KMS-11 (cell line): Measurements from ENCODE around the gene ROS1.

Experiments used
- H2AFZ ChIP-seq: fragments of 200-600 bp; sonication (generic); 2 replicates; pipeline ENCODE4 v1.6.1; 2016; ENCODE audit warnings: antibody characterized with exemption, mixed run types, low read depth
- H3K27ac ChIP-seq: fragments of 200-600 bp; sonication (generic); 2 replicates; pipeline ENCODE4 v1.6.1; 2016; ENCODE audit warnings: mild to moderate bottlenecking, mixed run types
- H3K27me3 ChIP-seq: fragments of 200-600 bp; sonication (generic); 2 replicates; pipeline ENCODE4 v1.6.1; 2017; ENCODE audit warnings: mild to moderate bottlenecking, low read depth, mixed run types, moderate library complexity; ENCODE audit not compliant: insufficient read depth
- H3K36me3 ChIP-seq: fragments of 200-600 bp; sonication (generic); 2 replicates; pipeline ENCODE4 v1.6.1; 2017; ENCODE audit warnings: mild to moderate bottlenecking, mixed run types; ENCODE audit not compliant: insufficient read depth
- H3K4me1 ChIP-seq: fragments of 200-600 bp; sonication (generic); 2 replicates; pipeline ENCODE4 v1.6.1; 2016; ENCODE audit warnings: mild to moderate bottlenecking, low read depth, mixed run types; ENCODE audit not compliant: poor library complexity, severe bottlenecking
- H3K4me2 ChIP-seq: fragments of 200-600 bp; sonication (generic); 2 replicates; pipeline ENCODE4 v1.7.0; 2016; ENCODE audit warnings: mild to moderate bottlenecking, mixed run types
- H3K4me3 ChIP-seq: fragments of 200-600 bp; sonication (generic); IDR thresholded peaks from 2 replicates; pipeline ENCODE4 v1.6.1; 2017; ENCODE audit warnings: low read depth, low read length, mixed read lengths; ENCODE audit not compliant: insufficient read depth
- H3K79me2 ChIP-seq: fragments of 200-600 bp; sonication (generic); 2 replicates; pipeline ENCODE4 v1.6.1; 2016; ENCODE audit warnings: low read depth, mixed run types; ENCODE audit not compliant: insufficient read depth
- H3K9ac ChIP-seq: fragments of 200-600 bp; sonication (generic); 2 replicates; pipeline ENCODE4 v1.6.1; 2016; ENCODE audit warnings: mild to moderate bottlenecking, mixed run types
- H4K20me1 ChIP-seq: fragments of 200-600 bp; sonication (generic); 2 replicates; pipeline ENCODE4 v1.6.1; 2016; ENCODE audit warnings: mild to moderate bottlenecking, mixed run types; ENCODE audit not compliant: insufficient read depth
- CTCF ChIP-seq: fragments of 200-600 bp; sonication (generic); conservative IDR thresholded peaks from 2 replicates; pipeline ENCODE4 v1.6.1; 2017; ENCODE audit warnings: low read depth, mild to moderate bottlenecking, antibody characterized with exemption, low read length, moderate library complexity, mixed read lengths

Gene ROS1

GRCh38 chr6:117266257-117267053 is 159.3 kb downstream of the ROS1 start:
- no peak for TF ChIP-seq CTCF
- H3K4me3 ChIP-seq: no peak overlapping the region
- H3K27me3 ChIP-seq: no peaks in the 10 kb centered on the region

GRCh38 chr6:117265410-117266256 is 160.1 kb downstream of the ROS1 start, which contains the start of gene VGLL2:
Gene VGLL2 (plus strand): TSS chr6:117265558. CDS start chr6:117265764, 206 bp downstream.
- Histone ChIP-seq H3K9ac (no peak within 1 kb of the TSS), H3K79me2 (no peaks in the 10 kb centered on the region), H3K36me3 (no peaks in the 10 kb centered on the region), H3K4me1 (no peaks in the 10 kb centered on the region), H3K4me2 (peak within 1 kb of the TSS; percentile 25), H4K20me1 (no peaks in the 10 kb centered on the region), H3K27me3 (no peaks in the 10 kb centered on the region), H2AFZ (peak within 1 kb of the TSS; percentile 54; the same call in 1 of the 2 replicates), H3K4me3 (no peak within 1 kb of the TSS), H3K27ac (no peak within 1 kb of the TSS)
- TF ChIP-seq CTCF: no peak

More at GRCh38 chr6:117266257-117267053, 159.3 kb downstream of the ROS1 start:
- H3K79me2 ChIP-seq: no peaks in the 10 kb centered on the region
- H3K4me2 ChIP-seq: no peak overlapping the region
- H3K4me1 ChIP-seq: peaks cover 2% of the 10 kb centered on the region
- H3K36me3 ChIP-seq: no peaks in the 10 kb centered on the region
- no peak overlapping the region for H3K9ac ChIP-seq
- H4K20me1 ChIP-seq: no peaks in the 10 kb centered on the region
- no peak overlapping the region for H2AFZ ChIP-seq
- H3K27ac ChIP-seq: no peak overlapping the region

GRCh38 chr6:117264692-117265409 is 160.9 kb downstream of the ROS1 start:
- no peak for TF ChIP-seq CTCF
- Histone ChIP-seq H3K4me2 (no peak overlapping the region), H4K20me1 (no peaks in the 10 kb centered on the region), H3K36me3 (no peaks in the 10 kb centered on the region), H2AFZ (0 out of 2 replicates have a peak overlapping the region, but pooled peaks have one; percentile 22), H3K27me3 (no peaks in the 10 kb centered on the region), H3K9ac (no peak overlapping the region), H3K4me1 (no peaks in the 10 kb centered on the region), H3K27ac (no peak overlapping the region), H3K79me2 (no peaks in the 10 kb centered on the region), H3K4me3 (no peak overlapping the region)

GRCh38 chr6:117264369-117264691 is 161.4 kb downstream of the ROS1 start:
- Histone ChIP-seq H3K79me2 (no peaks in the 10 kb centered on the region), H3K4me2 (no peak overlapping the region), H3K27me3 (no peaks in the 10 kb centered on the region), H2AFZ (no peak overlapping the region), H3K36me3 (no peaks in the 10 kb centered on the region), H3K4me1 (no peaks in the 10 kb centered on the region), H3K4me3 (no peak overlapping the region), H3K27ac (no peak overlapping the region), H4K20me1 (no peaks in the 10 kb centered on the region), H3K9ac (no peak overlapping the region)
- no peak for TF ChIP-seq CTCF
